Measurements from ENCODE around the gene SLC35G3.
"Not testable (repeated sequence)": the region's sequence is repeated elsewhere in the genome, so short reads cannot be mapped to it uniquely, and the experiment has no call there.

Gene SLC35G3

GRCh38 chr17:35194001-35194400 is at the start of gene SLC35G3:
Gene SLC35G3 (minus strand): TSS chr17:35194393. CDS start chr17:35194307, 86 bp downstream.
- DNase-seq (ENCODE audit: low read depth) = not testable (repeated sequence)

GRCh38 chr17:35243561-35244340 is 49.6 kb upstream of the SLC35G3 start:
- peak; percentile 37 for DNase-seq (ENCODE audit: low read depth)

GRCh38 chr17:35242805-35243560 is 48.8 kb upstream of the SLC35G3 start, which contains the start of gene SLFN5:
Gene SLFN5 (plus strand): TSS chr17:35243072. CDS start chr17:35258691, 15,619 bp downstream.
- peak; percentile 90 for DNase-seq (ENCODE audit: low read depth)

GRCh38 chr17:35242158-35242804 is 48.1 kb upstream of the SLC35G3 start:
- DNase-seq (ENCODE audit: low read depth) = peak; percentile 78

- no peak for DNase-seq (ENCODE audit: low read depth)
Observed at GRCh38 chr17:35241520-35241919, 47.3 kb upstream of the SLC35G3 start.

GRCh38 chr17:35240861-35241260 is 46.7 kb upstream of the SLC35G3 start:
- no peak for DNase-seq (ENCODE audit: low read depth)

- no peak for DNase-seq (ENCODE audit: low read depth)
Observed at GRCh38 chr17:35239823-35240222, 45.6 kb upstream of the SLC35G3 start.

GRCh38 chr17:35238821-35239220 is 44.6 kb upstream of the SLC35G3 start:
- DNase-seq (ENCODE audit: low read depth) = no peak

- no peak for DNase-seq (ENCODE audit: low read depth)
Observed at GRCh38 chr17:35236821-35237220, 42.6 kb upstream of the SLC35G3 start.

GRCh38 chr17:35235917-35236316 is 41.7 kb upstream of the SLC35G3 start:
- DNase-seq (ENCODE audit: low read depth) = no peak

- no peak for DNase-seq (ENCODE audit: low read depth)
Observed at GRCh38 chr17:35235289-35235688, 41.1 kb upstream of the SLC35G3 start.

- not testable (repeated sequence) for DNase-seq (ENCODE audit: low read depth)
Observed at GRCh38 chr17:35234315-35234714, 40.1 kb upstream of the SLC35G3 start.

GRCh38 chr17:35229638-35230037 is 35.4 kb upstream of the SLC35G3 start:
- DNase-seq (ENCODE audit: low read depth) = no peak

GRCh38 chr17:35227546-35227945 is 33.4 kb upstream of the SLC35G3 start:
- no peak for DNase-seq (ENCODE audit: low read depth)

- no peak for DNase-seq (ENCODE audit: low read depth)
Observed at GRCh38 chr17:35224436-35224835, 30.2 kb upstream of the SLC35G3 start.

- no peak for DNase-seq (ENCODE audit: low read depth)
Observed at GRCh38 chr17:35222452-35222851, 28.3 kb upstream of the SLC35G3 start.

- no peak for DNase-seq (ENCODE audit: low read depth)
Observed at GRCh38 chr17:35218915-35219314, 24.7 kb upstream of the SLC35G3 start.

- DNase-seq (ENCODE audit: low read depth) = no peak
Observed at GRCh38 chr17:35217107-35217506, 22.9 kb upstream of the SLC35G3 start.

GRCh38 chr17:35214631-35215273 is 20.6 kb upstream of the SLC35G3 start:
- no peak for DNase-seq (ENCODE audit: low read depth)

GRCh38 chr17:35214192-35214591 is 20.0 kb upstream of the SLC35G3 start:
- peak; percentile 14 for DNase-seq (ENCODE audit: low read depth)

GRCh38 chr17:35213412-35213940 is 19.3 kb upstream of the SLC35G3 start:
- no peak for DNase-seq (ENCODE audit: low read depth)

- no peak for DNase-seq (ENCODE audit: low read depth)
Observed at GRCh38 chr17:35212668-35213067, 18.5 kb upstream of the SLC35G3 start.

All from activated gamma-delta T cell treated with anti-CD3 and anti-CD28 coated beads, Interleukin-2, amount 50 U/mL, for 16 hours (primary cell).